ENCODE measurements around the gene BCL2L12. TPM values are rescaled to one million over a fixed set of nuclear protein-coding genes. Genes with fewer than 3 reads are reported as not detected.
A peak's percentile ranks its signal among the peaks of the same experiment; 100 is the strongest.

The BCL2L12 gene
- total and polyA plus RNA-seq, 4 donors = 1.6 to 15.7 (median 6.8) TPM

DNA sequence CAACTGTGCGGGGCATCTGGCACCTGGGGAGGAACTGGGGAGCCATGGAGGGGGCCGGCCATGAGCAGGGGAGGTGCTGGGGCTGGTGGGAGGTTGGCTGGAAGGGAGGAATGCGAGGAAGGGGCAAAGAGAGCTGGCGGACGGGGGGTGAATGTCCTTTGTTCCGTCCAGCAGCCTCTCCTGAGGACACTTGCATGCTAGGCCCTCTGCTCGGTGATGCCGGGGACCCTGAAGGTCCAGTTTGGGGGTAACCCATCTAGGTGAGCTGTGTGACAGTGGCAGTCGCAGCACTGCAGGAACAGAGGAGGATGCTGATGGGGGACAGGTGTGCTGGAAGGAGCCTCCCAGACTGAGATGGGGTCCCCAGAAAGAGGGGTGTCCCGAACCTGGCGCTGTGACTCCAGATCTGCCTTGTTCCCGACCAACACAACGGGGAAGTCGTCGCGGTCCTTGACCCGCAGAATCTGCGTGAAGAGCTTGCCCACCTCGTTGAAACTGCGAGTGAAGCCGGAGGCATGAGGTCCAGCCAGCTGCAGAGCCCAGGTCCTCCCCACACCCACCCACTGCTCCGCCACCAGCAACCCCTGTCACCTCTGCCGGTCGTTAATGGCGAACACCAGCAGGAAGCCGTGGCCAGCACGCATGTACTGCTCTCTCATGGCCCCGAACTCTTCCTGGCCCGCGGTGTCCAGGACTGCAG is 29.4 kb upstream of the BCL2L12 start:
- 79% methylated on average over 30 of the region's 30 CpGs for WGBS
- Histone ChIP-seq H3K36me3 (ENCODE audit: control insufficient read depth in 4 of 4, insufficient read depth in 3 of 4, low read depth in 1 of 4, low read length in 3 of 4) (no peaks in the 10 kb centered on the region), H3K27me3 (ENCODE audit: control insufficient read depth in 4 of 4, insufficient read depth in 4 of 4, low read length in 3 of 4) (no peaks in the 10 kb centered on the region), H3K4me1 (ENCODE audit: control insufficient read depth in 4 of 4, insufficient read depth in 4 of 4, low read length in 3 of 4) (peaks cover 0 to 12% (median 7%) of the 10 kb centered on the region in 4 donors), H3K9ac (ENCODE audit: low read depth in 1 of 2, low read length in 2 of 2) (no peak overlapping the region), H3K27ac (ENCODE audit: low read depth in 1 of 2, low read length in 2 of 2) (peak overlapping the region in 1 of 2 donors; percentile 12), H3K9me3 (ENCODE audit: control insufficient read depth in 4 of 4, low read length in 3 of 4) (no peaks in the 10 kb centered on the region), H3K4me3 (ENCODE audit: low read depth in 1 of 3, low read length in 3 of 3) (no peak overlapping the region)
- TF ChIP-seq GABPA (IDR thresholded peaks at IDR 0.05 in 1 of 2, conservative IDR thresholded peaks at IDR 0.05 in 1 of 2) (no peak), NR2F2 (IDR thresholded peaks at IDR 0.05) (no peak)
- no peak for DNase-seq (ENCODE audit: low spot score)

DNA sequence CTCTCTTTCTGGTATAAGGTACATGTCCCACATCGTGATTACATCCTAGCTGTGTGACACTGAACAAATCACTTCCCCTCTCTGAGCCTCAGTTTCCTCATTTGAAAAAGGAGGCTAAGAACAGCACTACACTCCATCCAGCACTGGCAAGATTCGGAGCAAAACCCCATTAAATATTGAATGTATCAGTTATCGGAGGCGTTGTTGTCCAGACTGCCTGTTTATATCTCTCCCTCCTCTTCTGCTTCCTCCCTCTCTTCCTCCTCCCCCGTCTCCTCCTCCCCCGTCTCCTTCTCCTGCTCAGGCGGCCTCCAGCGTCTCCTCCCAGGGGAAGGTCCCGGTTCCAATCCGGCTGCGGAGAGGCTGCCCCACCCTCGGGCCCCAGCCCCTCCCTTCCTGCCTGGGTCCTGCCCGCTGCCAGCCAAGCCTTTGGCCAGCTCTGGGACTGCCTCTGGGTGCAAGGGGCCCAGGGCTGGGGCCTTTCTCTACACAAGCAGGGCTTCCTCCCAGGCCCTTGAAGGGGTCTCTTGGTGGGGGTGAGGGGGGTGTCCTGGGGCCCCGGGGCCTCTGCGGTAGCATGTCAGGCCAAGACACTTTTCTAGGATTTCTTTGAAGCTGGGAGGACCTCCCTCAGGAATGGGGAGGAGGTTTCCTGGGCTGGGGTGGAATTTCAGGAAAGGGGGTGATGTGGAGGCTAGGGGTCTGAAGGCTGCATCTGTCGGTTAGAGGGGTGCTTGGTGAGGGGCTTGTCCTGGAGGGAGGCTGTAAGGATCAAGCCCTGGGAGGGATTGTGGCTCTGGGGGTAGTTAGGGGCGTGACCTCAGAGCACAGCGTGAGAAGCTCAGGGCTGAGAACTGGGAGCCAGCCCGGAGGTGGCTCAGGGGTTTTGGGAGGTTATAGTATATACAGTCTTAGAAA is 27.7 kb upstream of the BCL2L12 start:
- 33% methylated on average over 19 of the region's 19 CpGs for WGBS
- H3K36me3 ChIP-seq (ENCODE audit: control insufficient read depth in 4 of 4, insufficient read depth in 3 of 4, low read depth in 1 of 4, low read length in 3 of 4) = no peaks in the 10 kb centered on the region
- no peak overlapping the region for H3K9ac ChIP-seq (ENCODE audit: low read depth in 1 of 2, low read length in 2 of 2)
- H3K9me3 ChIP-seq (ENCODE audit: control insufficient read depth in 4 of 4, low read length in 3 of 4) = no peaks in the 10 kb centered on the region
- no peaks in the 10 kb centered on the region for H3K27me3 ChIP-seq (ENCODE audit: control insufficient read depth in 4 of 4, insufficient read depth in 4 of 4, low read length in 3 of 4)
- no peak for TF ChIP-seq EGR1 (IDR thresholded peaks at IDR 0.05; ENCODE audit: low read depth in 2 of 2)
- no peak for TF ChIP-seq ATF3 (IDR thresholded peaks at IDR 0.05)
- TF ChIP-seq ZBTB33 (IDR thresholded peaks at IDR 0.05) = no peak
- no peak for TF ChIP-seq HNF4G (IDR thresholded peaks at IDR 0.05)
- no peak for DNase-seq (ENCODE audit: low spot score)
- H3K4me3 ChIP-seq (ENCODE audit: low read depth in 1 of 3, low read length in 3 of 3) = no peak overlapping the region
- peaks cover 4 to 18% (median 11%) of the 10 kb centered on the region in 4 donors for H3K4me1 ChIP-seq (ENCODE audit: control insufficient read depth in 4 of 4, insufficient read depth in 4 of 4, low read length in 3 of 4)
- H3K27ac ChIP-seq (ENCODE audit: low read depth in 1 of 2, low read length in 2 of 2) = peak overlapping the region; percentile 29 to 31

- Histone ChIP-seq H3K27ac (ENCODE audit: low read depth in 1 of 2, low read length in 2 of 2) (peak overlapping the region; percentile 77 to 93), H3K4me1 (ENCODE audit: control insufficient read depth in 4 of 4, insufficient read depth in 4 of 4, low read length in 3 of 4) (peaks cover 4 to 30% (median 17%) of the 10 kb centered on the region in 4 donors), H3K36me3 (ENCODE audit: control insufficient read depth in 4 of 4, insufficient read depth in 3 of 4, low read depth in 1 of 4, low read length in 3 of 4) (no peaks in the 10 kb centered on the region), H3K9ac (ENCODE audit: low read depth in 1 of 2, low read length in 2 of 2) (peak overlapping the region; percentile 36 to 65), H3K27me3 (ENCODE audit: control insufficient read depth in 4 of 4, insufficient read depth in 4 of 4, low read length in 3 of 4) (no peaks in the 10 kb centered on the region), H3K9me3 (ENCODE audit: control insufficient read depth in 4 of 4, low read length in 3 of 4) (no peaks in the 10 kb centered on the region), H3K4me3 (ENCODE audit: low read depth in 1 of 3, low read length in 3 of 3) (peak overlapping the region in 2 of 3 donors; percentile 36 to 52)
- WGBS = 11% methylated on average over 31 of the region's 31 CpGs
- DNase-seq (ENCODE audit: low spot score) = no peak
- TF ChIP-seq TAF1 (conservative IDR thresholded peaks at IDR 0.05) (no peak), RXRA (IDR thresholded peaks at IDR 0.05) (no peak), YY1 (IDR thresholded peaks at IDR 0.05) (no peak), FOXA2 (IDR thresholded peaks at IDR 0.05) (no peak), MAX (IDR thresholded peaks at IDR 0.05) (no peak), EGR1 (IDR thresholded peaks at IDR 0.05; ENCODE audit: low read depth in 2 of 2) (no peak), NR2F2 (IDR thresholded peaks at IDR 0.05) (no peak), ATF3 (IDR thresholded peaks at IDR 0.05) (no peak), HNF4G (IDR thresholded peaks at IDR 0.05) (no peak), REST (IDR thresholded peaks at IDR 0.05) (no peak), SP1 (IDR thresholded peaks at IDR 0.05) (no peak)
- TF ChIP-seq, protein P1, sequence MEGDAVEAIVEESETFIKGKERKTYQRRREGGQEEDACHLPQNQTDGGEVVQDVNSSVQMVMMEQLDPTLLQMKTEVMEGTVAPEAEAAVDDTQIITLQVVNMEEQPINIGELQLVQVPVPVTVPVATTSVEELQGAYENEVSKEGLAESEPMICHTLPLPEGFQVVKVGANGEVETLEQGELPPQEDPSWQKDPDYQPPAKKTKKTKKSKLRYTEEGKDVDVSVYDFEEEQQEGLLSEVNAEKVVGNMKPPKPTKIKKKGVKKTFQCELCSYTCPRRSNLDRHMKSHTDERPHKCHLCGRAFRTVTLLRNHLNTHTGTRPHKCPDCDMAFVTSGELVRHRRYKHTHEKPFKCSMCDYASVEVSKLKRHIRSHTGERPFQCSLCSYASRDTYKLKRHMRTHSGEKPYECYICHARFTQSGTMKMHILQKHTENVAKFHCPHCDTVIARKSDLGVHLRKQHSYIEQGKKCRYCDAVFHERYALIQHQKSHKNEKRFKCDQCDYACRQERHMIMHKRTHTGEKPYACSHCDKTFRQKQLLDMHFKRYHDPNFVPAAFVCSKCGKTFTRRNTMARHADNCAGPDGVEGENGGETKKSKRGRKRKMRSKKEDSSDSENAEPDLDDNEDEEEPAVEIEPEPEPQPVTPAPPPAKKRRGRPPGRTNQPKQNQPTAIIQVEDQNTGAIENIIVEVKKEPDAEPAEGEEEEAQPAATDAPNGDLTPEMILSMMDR (IDR thresholded peaks at IDR 0.05; ENCODE audit: low read depth, low read length, missing input control) = no peak
Observed at GRCh38 chr19:49639401-49640112, 26.2 kb upstream of the BCL2L12 start.
